Fibroblast of peridontal ligament (primary cell): ENCODE data around the gene AXIN1.
A peak's percentile ranks its signal among the peaks of the same experiment; 100 is the strongest.

ENCODE experiments used
- DNase-seq: peaks from one replicate; pipeline ENCODE4 v3.0.0-alpha.2; 2010; ENCODE audit errors: extremely low read depth

Gene AXIN1, protein sequence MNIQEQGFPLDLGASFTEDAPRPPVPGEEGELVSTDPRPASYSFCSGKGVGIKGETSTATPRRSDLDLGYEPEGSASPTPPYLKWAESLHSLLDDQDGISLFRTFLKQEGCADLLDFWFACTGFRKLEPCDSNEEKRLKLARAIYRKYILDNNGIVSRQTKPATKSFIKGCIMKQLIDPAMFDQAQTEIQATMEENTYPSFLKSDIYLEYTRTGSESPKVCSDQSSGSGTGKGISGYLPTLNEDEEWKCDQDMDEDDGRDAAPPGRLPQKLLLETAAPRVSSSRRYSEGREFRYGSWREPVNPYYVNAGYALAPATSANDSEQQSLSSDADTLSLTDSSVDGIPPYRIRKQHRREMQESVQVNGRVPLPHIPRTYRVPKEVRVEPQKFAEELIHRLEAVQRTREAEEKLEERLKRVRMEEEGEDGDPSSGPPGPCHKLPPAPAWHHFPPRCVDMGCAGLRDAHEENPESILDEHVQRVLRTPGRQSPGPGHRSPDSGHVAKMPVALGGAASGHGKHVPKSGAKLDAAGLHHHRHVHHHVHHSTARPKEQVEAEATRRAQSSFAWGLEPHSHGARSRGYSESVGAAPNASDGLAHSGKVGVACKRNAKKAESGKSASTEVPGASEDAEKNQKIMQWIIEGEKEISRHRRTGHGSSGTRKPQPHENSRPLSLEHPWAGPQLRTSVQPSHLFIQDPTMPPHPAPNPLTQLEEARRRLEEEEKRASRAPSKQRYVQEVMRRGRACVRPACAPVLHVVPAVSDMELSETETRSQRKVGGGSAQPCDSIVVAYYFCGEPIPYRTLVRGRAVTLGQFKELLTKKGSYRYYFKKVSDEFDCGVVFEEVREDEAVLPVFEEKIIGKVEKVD

GRCh38 chr16:352547-353403, at the start of gene AXIN1:
TSS of gene AXIN1 (minus strand) at chr16:352723. CDS start at chr16:347025, 5,698 bp downstream.
- DNase-seq, result peak; percentile 76

- DNase-seq, result peak; percentile 83
Measured at GRCh38 chr16:401468-402348, 49.2 kb upstream of the AXIN1 start, which contains the start of gene DECR2. TSS of gene DECR2 (plus strand) at chr16:401885. CDS start at chr16:401964, 79 bp downstream.

GRCh38 chr16:400061-400591, 47.6 kb upstream of the AXIN1 start:
- no peak for DNase-seq

- no peak for DNase-seq
Measured at GRCh38 chr16:399340-400019, 47.0 kb upstream of the AXIN1 start.

GRCh38 chr16:398561-399339, 46.2 kb upstream of the AXIN1 start:
- DNase-seq, result no peak

DNA sequence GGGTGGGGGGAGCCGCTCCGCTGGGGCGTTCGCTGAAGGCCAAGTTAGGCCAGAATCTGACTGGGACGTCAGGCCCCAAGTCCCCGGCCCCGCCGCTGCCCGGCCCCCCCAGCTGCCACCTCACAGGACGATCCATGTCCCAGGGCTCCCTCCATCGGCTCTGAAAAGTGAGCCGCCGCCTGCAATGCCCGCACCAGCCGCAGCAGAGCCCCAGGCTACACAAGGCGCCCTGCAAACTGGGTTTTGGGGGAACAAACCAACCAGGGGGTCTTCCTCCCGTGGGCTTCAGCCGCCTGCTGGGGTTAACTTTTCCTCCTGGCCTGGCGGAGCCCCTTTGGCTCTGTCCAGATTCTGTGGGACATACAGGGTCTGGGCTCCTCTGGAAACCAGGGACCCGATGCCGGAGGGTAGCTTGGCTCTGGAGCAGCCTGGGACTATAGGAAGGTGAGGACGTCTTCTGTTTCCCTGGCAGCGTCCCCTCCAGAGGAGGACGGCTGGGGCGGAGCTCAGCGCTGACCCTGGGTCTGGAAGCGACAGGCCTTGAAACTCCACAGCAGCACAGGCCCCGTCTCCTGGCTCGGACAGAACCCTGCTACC, 45.3 kb upstream of the AXIN1 start:
- DNase-seq, result peak; percentile 64

GRCh38 chr16:397135-397661, 44.7 kb upstream of the AXIN1 start, which contains the start of gene NME4:
TSS of gene NME4 (plus strand) at chr16:397199. CDS start at chr16:397223, 24 bp downstream.
- DNase-seq, result no peak

DNA sequence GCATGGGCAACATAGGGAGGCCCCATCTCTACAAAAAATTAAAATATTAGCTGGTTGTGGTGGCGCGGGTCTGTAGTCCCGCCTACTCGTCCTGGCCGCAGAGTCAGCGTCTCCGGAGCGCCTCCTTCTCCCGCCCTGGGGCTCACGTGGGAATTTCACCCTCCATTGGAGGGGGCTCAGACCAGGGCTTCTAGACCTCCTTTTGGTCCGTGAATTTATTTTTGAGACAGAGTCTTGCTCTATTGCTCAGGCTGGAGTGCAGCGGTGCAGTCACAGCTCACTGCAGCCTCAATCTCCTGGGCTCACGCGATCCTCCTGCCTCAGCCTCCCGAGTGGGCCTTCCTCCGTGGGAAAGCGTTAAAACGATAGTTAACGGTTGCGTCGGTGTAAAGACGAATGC, 44.1 kb upstream of the AXIN1 start:
- peak; percentile 35 for DNase-seq

DNA sequence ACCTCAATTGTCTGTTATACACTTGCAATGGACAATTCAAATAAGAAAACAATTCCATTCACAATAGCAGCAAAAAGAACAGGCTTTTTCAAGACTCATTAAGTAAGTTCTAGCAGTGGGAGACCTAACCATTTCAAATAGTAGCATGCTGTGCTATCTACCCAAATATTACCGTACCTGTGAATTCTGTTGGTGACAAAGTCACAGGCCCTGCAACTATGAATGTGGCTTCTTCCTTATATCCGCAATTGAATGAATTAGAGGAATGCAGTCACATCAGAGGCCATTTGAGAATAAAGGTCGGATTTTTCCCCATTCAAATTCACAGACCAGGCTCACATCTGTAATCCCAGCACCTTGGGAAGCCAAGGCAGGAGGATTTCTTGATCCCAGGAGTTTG, 43.7 kb upstream of the AXIN1 start:
- DNase-seq, result no peak

DNA sequence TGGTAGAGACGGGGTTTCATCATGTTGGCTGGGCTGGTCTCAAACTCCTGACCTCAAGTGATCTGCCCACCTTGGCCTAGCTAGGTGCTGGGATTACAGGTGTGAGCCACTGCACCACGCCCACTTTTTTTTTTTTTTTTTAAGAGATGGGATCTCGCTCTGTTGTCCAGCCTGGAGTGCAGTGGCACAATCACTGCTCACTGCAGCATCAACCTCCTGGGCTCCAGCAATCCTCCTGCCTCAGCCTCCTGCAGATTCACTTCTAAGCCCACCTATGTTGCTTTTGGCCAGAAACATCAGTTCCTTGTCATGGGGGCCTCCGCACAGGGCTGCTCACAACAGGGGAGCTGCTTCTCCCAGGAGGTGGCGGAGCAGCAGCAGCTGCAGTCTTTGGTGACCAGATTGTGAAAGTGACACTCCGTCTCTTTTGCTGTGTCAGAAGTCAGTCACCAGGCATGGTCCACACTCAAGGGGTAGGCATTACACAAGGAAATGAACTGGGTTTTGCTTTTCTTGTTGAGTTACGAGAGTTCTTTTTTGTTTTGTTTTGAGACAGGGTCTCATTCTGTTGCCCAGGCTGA, 40.0 kb upstream of the AXIN1 start:
- DNase-seq, result no peak

DNA sequence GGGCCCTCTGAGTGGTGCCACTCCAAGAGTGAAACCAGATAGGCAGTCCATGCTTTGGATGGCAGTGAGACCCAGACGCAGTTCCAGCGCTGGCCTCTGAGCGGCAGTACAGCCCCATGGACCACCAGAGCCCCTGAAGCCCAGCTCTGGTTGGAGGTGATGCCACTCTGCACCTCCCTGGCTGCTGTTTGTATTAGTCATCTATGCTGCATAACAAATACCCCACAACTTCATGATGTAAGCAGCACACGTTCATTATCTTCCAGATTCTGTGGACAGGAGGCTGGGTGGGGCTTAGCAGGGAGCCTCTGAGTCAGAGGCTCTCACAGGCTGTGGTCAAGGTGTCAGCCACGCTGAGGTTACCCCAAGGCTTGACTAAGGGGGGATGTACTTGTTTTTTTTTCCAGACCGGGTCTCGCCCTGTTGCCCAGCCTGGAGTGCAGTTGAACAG, 39.4 kb upstream of the AXIN1 start:
- DNase-seq, result peak; percentile 58

- DNase-seq, result no peak
Measured at GRCh38 chr16:389352-389751, 36.8 kb upstream of the AXIN1 start.

GRCh38 chr16:387761-388666, 35.5 kb upstream of the AXIN1 start:
- DNase-seq, result peak; percentile 30

GRCh38 chr16:386641-387156, 34.2 kb upstream of the AXIN1 start:
- DNase-seq, result no peak

DNA sequence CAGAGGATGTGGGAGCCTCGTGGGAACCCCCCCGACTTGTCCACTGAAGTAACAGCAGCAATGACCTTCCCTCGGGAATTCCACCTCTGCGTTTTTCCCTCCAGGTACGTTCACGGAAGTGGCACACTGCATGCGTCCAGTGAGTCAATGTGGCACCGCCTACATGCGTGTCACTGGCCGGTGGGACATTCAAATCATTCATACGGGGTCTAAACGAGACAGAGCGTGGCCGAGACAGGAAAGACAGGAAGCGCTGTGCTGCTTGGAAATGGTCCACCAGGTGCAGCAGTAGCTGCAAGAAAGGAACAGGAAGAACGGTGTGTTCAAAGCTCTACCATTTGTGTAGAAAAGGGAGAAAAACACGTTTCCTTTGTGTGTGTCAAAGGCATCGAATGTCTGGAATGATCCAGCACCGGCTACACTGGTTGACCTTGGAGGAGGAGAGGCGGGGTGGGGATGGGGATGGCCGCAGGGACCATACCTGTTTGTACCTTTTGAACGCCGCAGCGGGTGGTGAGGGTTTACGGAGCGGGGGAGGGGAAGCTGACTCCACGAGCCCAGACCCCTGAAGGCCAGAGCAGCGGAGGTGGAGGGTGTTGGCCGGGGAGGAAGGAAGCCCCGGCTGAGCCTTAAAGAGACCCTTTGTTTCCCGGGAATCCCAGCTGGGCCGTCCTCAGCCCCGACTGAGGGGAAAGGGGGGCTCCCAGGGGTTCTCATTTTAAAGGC, 31.0 kb upstream of the AXIN1 start:
- DNase-seq, result no peak
